SK-N-SH (cell line): ENCODE measurements around the gene TEAD4. TPM values are rescaled to one million over a fixed set of nuclear protein-coding genes. Genes with fewer than 3 reads are reported as not detected.
A peak's percentile ranks its signal among the peaks of the same experiment; 100 is the strongest.

ENCODE experiments used
- CTCF ChIA-PET: fragments of 300-600, 350-600 bp; formaldehyde crosslinking; extraction: SDS; loops from one replicate; lab custom pipeline; 2021; lab: Yijun Ruan, JAX
- POLR2A ChIA-PET: fragments of 350-600 bp; sonication (Branson Sonifier 250); formaldehyde crosslinking; extraction: SDS; loops from one replicate; lab custom pipeline; 2020; ENCODE audit warnings: antibody characterized with exemption, inconsistent platforms; lab: Yijun Ruan, JAX
- DNase-seq: peaks from one replicate; pipeline ENCODE4 v3.0.0; 2012
- H2AFZ ChIP-seq: fragments of 200-600 bp; sonication (generic); 2 replicates; pipeline ENCODE4 v1.8.1; 2016; ENCODE audit warnings: antibody characterized with exemption, mild to moderate bottlenecking, low read depth
- H3F3A ChIP-seq: fragments of 200-600 bp; sonication (generic); replicated peaks from 2 replicates; pipeline ENCODE3; 2016; ENCODE audit warnings: antibody characterized with exemption, mild to moderate bottlenecking; ENCODE audit not compliant: insufficient read depth
- H3K27ac ChIP-seq, 2 experiments: fragments of 200-500 bp in 1 of 2; fragments of 200-600 bp in 1 of 2; sonication (Bioruptor generic) in 1 of 2; sonication (generic), shearing (Covaris generic) in 1 of 2; 2 replicates each; pipeline versions ENCODE4 v1.5.1 to v1.6.1; 2014 to 2016; ENCODE audit warnings: low read depth in 2 of 2, inconsistent platforms in 1 of 2, low read length in 1 of 2, mild to moderate bottlenecking in 1 of 2, mixed read lengths in 1 of 2
- H3K27me3 ChIP-seq: fragments of 200-600 bp; sonication (generic), shearing (Covaris generic); 2 replicates; pipeline ENCODE4 v1.6.1; 2016; ENCODE audit warnings: mixed run types; ENCODE audit not compliant: insufficient read depth
- H3K36me3 ChIP-seq, 2 experiments: fragments of 200-500 bp in 1 of 2; fragments of 200-600 bp in 1 of 2; sonication (Bioruptor generic) in 1 of 2; sonication (generic) in 1 of 2; replicated peaks in 1 of 2; 2 replicates each; pipeline versions ENCODE3 to v1.5.1; 2014 to 2016; ENCODE audit warnings: low read length in 1 of 2, mild to moderate bottlenecking in 1 of 2; ENCODE audit not compliant: insufficient read depth in 2 of 2, control insufficient read depth in 1 of 2
- H3K4me1 ChIP-seq, 2 experiments: fragments of 200-500 bp in 1 of 2; fragments of 200-600 bp in 1 of 2; sonication (Bioruptor generic) in 1 of 2; sonication (generic), shearing (Covaris generic) in 1 of 2; 2 replicates each; pipeline versions ENCODE4 v1.5.1 to v1.6.1; 2014 to 2016; ENCODE audit warnings: low read depth in 1 of 2, low read length in 1 of 2, mixed run types in 1 of 2; ENCODE audit not compliant: insufficient read depth in 2 of 2, control insufficient read depth in 1 of 2
- H3K4me2 ChIP-seq: fragments of 200-600 bp; sonication (generic), shearing (Covaris generic); 2 replicates; pipeline ENCODE4 v1.6.1; 2017; ENCODE audit warnings: mixed run types
- H3K4me3 ChIP-seq, 2 experiments: fragments of 200-500 bp in 1 of 2; fragments of 200-600 bp in 1 of 2; sonication (Bioruptor generic) in 1 of 2; sonication (generic), shearing (Covaris generic) in 1 of 2; 2 replicates each; pipeline versions ENCODE4 v1.5.1 to v1.8.1; 2014 to 2016; ENCODE audit warnings: low read depth in 2 of 2, inconsistent platforms in 1 of 2, low read length in 1 of 2, mild to moderate bottlenecking in 1 of 2, mixed read lengths in 1 of 2, moderate library complexity in 1 of 2
- H3K79me2 ChIP-seq: fragments of 200-600 bp; sonication (generic); 2 replicates; pipeline ENCODE4 v1.8.1; 2017; ENCODE audit warnings: mild to moderate bottlenecking; ENCODE audit not compliant: insufficient read depth
- H3K9ac ChIP-seq: fragments of 200-600 bp; sonication (generic); 2 replicates; pipeline ENCODE4 v1.6.1; 2017; ENCODE audit warnings: mixed run types
- H3K9me2 ChIP-seq: fragments of 200-600 bp; sonication (generic); 2 replicates; pipeline ENCODE4 v1.6.1; 2017; ENCODE audit warnings: mixed run types
- H3K9me3 ChIP-seq: fragments of 200-600 bp; sonication (generic); 2 replicates; pipeline ENCODE4 v1.6.1; 2017; ENCODE audit warnings: mixed run types, mild to moderate bottlenecking, moderate library complexity
- H4K20me1 ChIP-seq: fragments of 200-600 bp; sonication (generic); 2 replicates; pipeline ENCODE4 v1.6.1; 2017; ENCODE audit warnings: mild to moderate bottlenecking, mixed run types; ENCODE audit not compliant: insufficient read depth
- CHD2 ChIP-seq: fragments of 150-350 bp; IDR thresholded peaks from 2 replicates; pipeline ENCODE4 v1.6.1; 2018; ENCODE audit warnings: low read length; ENCODE audit not compliant: partially characterized antibody
- FOSL2 ChIP-seq: IDR thresholded peaks from 2 replicates; pipeline ENCODE4 v1.4.0; 2012; ENCODE audit warnings: low read depth, mild to moderate bottlenecking, moderate library complexity, borderline replicate concordance
- FOXJ3 ChIP-seq: sonication (generic); formaldehyde crosslinking; IDR thresholded peaks from 2 replicates; pipeline ENCODE4 v1.5.1; 2020; ENCODE audit warnings: mild to moderate bottlenecking, missing genetic modification reagents
- FOXM1 ChIP-seq: IDR thresholded peaks from 2 replicates; pipeline ENCODE4 v1.4.0; 2012; ENCODE audit warnings: low read depth, mild to moderate bottlenecking
- GABPA ChIP-seq: IDR thresholded peaks from 2 replicates; pipeline ENCODE4 v1.4.0; 2012; ENCODE audit warnings: low read depth, mild to moderate bottlenecking
- GATA2 ChIP-seq: sonication (generic); formaldehyde crosslinking; IDR thresholded peaks from 2 replicates; pipeline ENCODE4 v1.5.0; 2020; ENCODE audit warnings: mild to moderate bottlenecking, missing genetic modification reagents
- JUND ChIP-seq: IDR thresholded peaks from 2 replicates; pipeline ENCODE4 v1.4.0; 2012
- MXI1 ChIP-seq: IDR thresholded peaks from 2 replicates; pipeline ENCODE4 v1.6.1; 2012; ENCODE audit warnings: mild to moderate bottlenecking, low read depth, low read length, improper control_type of control experiment
- NFIC ChIP-seq: IDR thresholded peaks from 2 replicates; pipeline ENCODE4 v1.4.0; 2012; ENCODE audit warnings: borderline replicate concordance
- NRF1 ChIP-seq: IDR thresholded peaks from 2 replicates; pipeline ENCODE4 v1.6.1; 2012; ENCODE audit warnings: low read depth, mild to moderate bottlenecking, low read length
- POLR2AphosphoS5 ChIP-seq: IDR thresholded peaks from 2 replicates; pipeline ENCODE4 v1.6.1; 2012; ENCODE audit warnings: low read depth, low read length
- REST ChIP-seq: IDR thresholded peaks from 2 replicates; pipeline ENCODE4 v1.6.1; 2012; ENCODE audit warnings: mild to moderate bottlenecking, low read depth, low read length, moderate library complexity
- RFX5 ChIP-seq: IDR thresholded peaks from 2 replicates; pipeline ENCODE4 v1.6.1; 2012; ENCODE audit warnings: mild to moderate bottlenecking, improper control_type of control experiment, low read length
- SMC3 ChIP-seq: IDR thresholded peaks from 2 replicates; pipeline ENCODE4 v1.6.1; 2012; ENCODE audit warnings: low read depth, low read length, improper control_type of control experiment
- TAF1 ChIP-seq: IDR thresholded peaks from 2 replicates; pipeline ENCODE4 v1.6.1; 2012; ENCODE audit warnings: low read depth, mild to moderate bottlenecking, low read length, moderate library complexity, borderline replicate concordance
- TCF12 ChIP-seq: IDR thresholded peaks from 2 replicates; pipeline ENCODE4 v1.4.0; 2012
- TEAD4 ChIP-seq: IDR thresholded peaks from 2 replicates; pipeline ENCODE4 v1.4.0; 2012; ENCODE audit warnings: mild to moderate bottlenecking, borderline replicate concordance; ENCODE audit not compliant: insufficient read depth
- YY1 ChIP-seq: IDR thresholded peaks from 2 replicates; pipeline ENCODE4 v1.4.0; 2012; ENCODE audit warnings: low read depth, mild to moderate bottlenecking
- WGBS: methylation state at CpG from one replicate; pipeline ENCODE4 v1.1.6; 2017; ENCODE audit warnings: low lambda C conversion rate; 5-methylcytosine and 5-hydroxymethylcytosine counted together
- polyA plus RNA-seq, 3 experiments: library from polyadenylated mRNA; depleted of rRNA; stranded (reverse); fragments of >200 nt; gene quantifications; 2 replicates each; pipeline ENCODE4 v1.2.3, GENCODE V29; 2012
- TF ChIP-seq, protein P1 (sequence below): IDR thresholded peaks from 2 replicates; pipeline ENCODE4 v1.4.0; 2012; ENCODE audit warnings: low read depth, borderline replicate concordance
- TF ChIP-seq, protein P2 (sequence below): fragments of 150-350 bp; IDR thresholded peaks from 2 replicates; pipeline ENCODE4 v1.6.1; 2017; ENCODE audit warnings: antibody characterized with exemption, low read length, low read depth, borderline replicate concordance

TEAD4 gene
- polyA plus RNA-seq, 1 of the 3 experiments (the other 2 are of a cell fraction) = 27.1 TPM

GRCh38 chr12:2960996-2961616, 1.9 kb downstream of the TEAD4 start (continued):
- no peak for TF ChIP-seq RFX5

DNA sequence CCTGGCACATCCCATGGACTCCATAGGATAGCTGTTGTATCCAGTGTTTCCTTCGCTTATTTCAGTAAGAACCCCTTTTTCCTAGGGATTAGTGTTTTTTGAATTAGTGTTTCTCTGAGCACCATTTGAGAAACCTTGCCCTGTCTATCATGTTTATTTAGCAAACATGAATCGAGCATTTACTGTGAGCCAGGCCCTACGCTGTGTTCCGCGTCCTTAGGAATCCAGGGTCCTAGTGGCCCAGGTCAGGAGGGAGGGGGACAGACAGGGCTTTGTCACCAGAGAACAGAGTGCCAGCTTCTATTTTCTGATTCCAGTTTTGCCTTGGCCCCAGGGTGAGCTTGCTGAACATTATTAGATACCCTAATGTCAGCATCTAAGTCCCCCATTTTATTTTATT, 2.5 kb downstream of the TEAD4 start:
- Histone ChIP-seq H3K4me2 (peak overlapping the region; percentile 90; the same call in 1 of the 2 replicates), H3K27ac (no peak overlapping the region), H3K9ac (no peak overlapping the region)

More for the DNA sequence above, 2.5 kb downstream of the TEAD4 start:
- Histone ChIP-seq H3K9me2 (no peaks in the 10 kb centered on the region), H2AFZ (no peak overlapping the region), H3K36me3 (no peaks in the 10 kb centered on the region), H3K4me3 (no peak overlapping the region), H4K20me1 (peaks cover 25% of the 10 kb centered on the region; the same call in 1 of the 2 replicates), H3K9me3 (no peaks in the 10 kb centered on the region), H3K27me3 (no peaks in the 10 kb centered on the region), H3K4me1 (peaks cover 17 to 22% of the 10 kb centered on the region in 2 experiments), H3K79me2 (peaks cover 59% of the 10 kb centered on the region), H3F3A (peaks cover 20% of the 10 kb centered on the region)
- POLR2A ChIA-PET = no interaction called here
- DNase-seq = no peak
- TF ChIP-seq FOXM1 (no peak), NRF1 (no peak), POLR2AphosphoS5 (no peak), CHD2 (no peak), GATA2 (CRISPR knock-in tag) (no peak), NFIC (no peak), YY1 (no peak), RFX5 (no peak), REST (no peak), TAF1 (no peak), JUND (no peak), MXI1 (no peak), TCF12 (no peak), TEAD4 (no peak), FOSL2 (no peak), GABPA (no peak), SMC3 (no peak), FOXJ3 (CRISPR knock-in tag) (no peak)
- TF ChIP-seq, protein P1, sequence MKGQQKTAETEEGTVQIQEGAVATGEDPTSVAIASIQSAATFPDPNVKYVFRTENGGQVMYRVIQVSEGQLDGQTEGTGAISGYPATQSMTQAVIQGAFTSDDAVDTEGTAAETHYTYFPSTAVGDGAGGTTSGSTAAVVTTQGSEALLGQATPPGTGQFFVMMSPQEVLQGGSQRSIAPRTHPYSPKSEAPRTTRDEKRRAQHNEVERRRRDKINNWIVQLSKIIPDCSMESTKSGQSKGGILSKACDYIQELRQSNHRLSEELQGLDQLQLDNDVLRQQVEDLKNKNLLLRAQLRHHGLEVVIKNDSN = no peak
- TF ChIP-seq, protein P2, sequence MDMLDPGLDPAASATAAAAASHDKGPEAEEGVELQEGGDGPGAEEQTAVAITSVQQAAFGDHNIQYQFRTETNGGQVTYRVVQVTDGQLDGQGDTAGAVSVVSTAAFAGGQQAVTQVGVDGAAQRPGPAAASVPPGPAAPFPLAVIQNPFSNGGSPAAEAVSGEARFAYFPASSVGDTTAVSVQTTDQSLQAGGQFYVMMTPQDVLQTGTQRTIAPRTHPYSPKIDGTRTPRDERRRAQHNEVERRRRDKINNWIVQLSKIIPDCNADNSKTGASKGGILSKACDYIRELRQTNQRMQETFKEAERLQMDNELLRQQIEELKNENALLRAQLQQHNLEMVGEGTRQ = no peak
- CTCF ChIA-PET = interaction anchor here (1.4 to 2.2 kb wide), 2 partner anchors 9 to 73 kb away, joined by 3 to 8 read pairs; no protein-coding TSS in a partner anchor
- 99% methylated on average over 5 of the region's 5 CpGs for WGBS
